ENCODE data around the gene COMMD4.

The COMMD4 gene

GRCh38 chr15:75361361-75361988 lies 25.6 kb downstream of the COMMD4 start:
- no peak overlapping the region for H3K4me2 ChIP-seq (ENCODE audit: low read depth, low read length, poor library complexity, severe bottlenecking)
- H3K4me1 ChIP-seq (ENCODE audit: insufficient read depth, low read length, poor library complexity, severe bottlenecking), result no peaks in the 10 kb centered on the region
- H4K20me1 ChIP-seq (ENCODE audit: insufficient read depth, low read length, poor library complexity, severe bottlenecking), result no peaks in the 10 kb centered on the region
- no peak overlapping the region for H3K4me3 ChIP-seq (ENCODE audit: low read length, poor library complexity, severe bottlenecking)
- no peaks in the 10 kb centered on the region for H3K9me2 ChIP-seq (replicated peaks; ENCODE audit: low read depth, low read length)
- no peak for TF ChIP-seq CTCF (conservative IDR thresholded peaks at IDR 0.05; ENCODE audit: low read length)
- TF ChIP-seq EZH2phosphoT487 (IDR thresholded peaks at IDR 0.05; ENCODE audit: borderline replicate concordance), result no peak
- H3K9me3 ChIP-seq (ENCODE audit: insufficient read depth, low read depth, low read length), result no peaks in the 10 kb centered on the region
- H3K27me3 ChIP-seq (ENCODE audit: insufficient read depth, low read length, poor library complexity, severe bottlenecking), result no peaks in the 10 kb centered on the region
- H3K9ac ChIP-seq (ENCODE audit: low read depth, low read length, poor library complexity, severe bottlenecking), result no peak overlapping the region
- no peak overlapping the region for H2AFZ ChIP-seq (ENCODE audit: low read length)
- H3F3A ChIP-seq (ENCODE audit: low read depth), result no peaks in the 10 kb centered on the region
- H3K79me2 ChIP-seq (ENCODE audit: insufficient read depth, low read length), result peaks cover 2% of the 10 kb centered on the region; the same call in 1 of the 2 replicates
- peaks cover 15% of the 10 kb centered on the region; the same call in 1 of the 2 replicates for H3K36me3 ChIP-seq (ENCODE audit: insufficient read depth, low read length)

GRCh38 chr15:75361989-75362641 lies 26.3 kb downstream of the COMMD4 start:
- peaks cover 15% of the 10 kb centered on the region; the same call in 1 of the 2 replicates for H3K36me3 ChIP-seq (ENCODE audit: insufficient read depth, low read length)
- H4K20me1 ChIP-seq (ENCODE audit: insufficient read depth, low read length, poor library complexity, severe bottlenecking), result no peaks in the 10 kb centered on the region
- H3K9me3 ChIP-seq (ENCODE audit: insufficient read depth, low read depth, low read length), result no peaks in the 10 kb centered on the region
- no peak overlapping the region for H3K4me3 ChIP-seq (ENCODE audit: low read length, poor library complexity, severe bottlenecking)
- no peaks in the 10 kb centered on the region for H3F3A ChIP-seq (ENCODE audit: low read depth)
- H3K9me2 ChIP-seq (replicated peaks; ENCODE audit: low read depth, low read length), result no peaks in the 10 kb centered on the region
- TF ChIP-seq CTCF (conservative IDR thresholded peaks at IDR 0.05; ENCODE audit: low read length) (no peak), EZH2phosphoT487 (IDR thresholded peaks at IDR 0.05; ENCODE audit: borderline replicate concordance) (no peak)
- no peaks in the 10 kb centered on the region for H3K27me3 ChIP-seq (ENCODE audit: insufficient read depth, low read length, poor library complexity, severe bottlenecking)
- no peak overlapping the region for H3K4me2 ChIP-seq (ENCODE audit: low read depth, low read length, poor library complexity, severe bottlenecking)
- H3K9ac ChIP-seq (ENCODE audit: low read depth, low read length, poor library complexity, severe bottlenecking), result no peak overlapping the region
- H3K79me2 ChIP-seq (ENCODE audit: insufficient read depth, low read length), result peaks cover 8% of the 10 kb centered on the region
- H3K4me1 ChIP-seq (ENCODE audit: insufficient read depth, low read length, poor library complexity, severe bottlenecking), result peaks cover 3% of the 10 kb centered on the region
- H2AFZ ChIP-seq (ENCODE audit: low read length), result no peak overlapping the region

- H2AFZ ChIP-seq (ENCODE audit: low read length), result no peak overlapping the region
- H3K79me2 ChIP-seq (ENCODE audit: insufficient read depth, low read length), result peaks cover 13% of the 10 kb centered on the region
- H3K4me3 ChIP-seq (ENCODE audit: low read length, poor library complexity, severe bottlenecking), result no peak overlapping the region
- H4K20me1 ChIP-seq (ENCODE audit: insufficient read depth, low read length, poor library complexity, severe bottlenecking), result no peaks in the 10 kb centered on the region
- no peak; the same call in 1 of the 2 replicates for TF ChIP-seq CTCF (conservative IDR thresholded peaks at IDR 0.05; ENCODE audit: low read length)
- no peak for TF ChIP-seq EZH2phosphoT487 (IDR thresholded peaks at IDR 0.05; ENCODE audit: borderline replicate concordance)
- no peaks in the 10 kb centered on the region for H3K27me3 ChIP-seq (ENCODE audit: insufficient read depth, low read length, poor library complexity, severe bottlenecking)
- no peak overlapping the region for H3K9ac ChIP-seq (ENCODE audit: low read depth, low read length, poor library complexity, severe bottlenecking)
- peaks cover 15% of the 10 kb centered on the region; the same call in 1 of the 2 replicates for H3K36me3 ChIP-seq (ENCODE audit: insufficient read depth, low read length)
- no peaks in the 10 kb centered on the region for H3F3A ChIP-seq (ENCODE audit: low read depth)
- H3K4me2 ChIP-seq (ENCODE audit: low read depth, low read length, poor library complexity, severe bottlenecking), result no peak overlapping the region
- H3K4me1 ChIP-seq (ENCODE audit: insufficient read depth, low read length, poor library complexity, severe bottlenecking), result peaks cover 8% of the 10 kb centered on the region
- no peaks in the 10 kb centered on the region for H3K9me3 ChIP-seq (ENCODE audit: insufficient read depth, low read depth, low read length)
- H3K9me2 ChIP-seq (replicated peaks; ENCODE audit: low read depth, low read length), result no peaks in the 10 kb centered on the region
Observed at GRCh38 chr15:75362642-75363249, 26.9 kb downstream of the COMMD4 start.
